ENCODE results near the gene PROB1. TPM values are rescaled to one million over a fixed set of nuclear protein-coding genes. Genes with fewer than 3 reads are reported as not detected.
A peak's percentile ranks its signal among the peaks of the same experiment; 100 is the strongest.

The PROB1 gene
- total and polyA plus RNA-seq, 2 of the 13 experiments (the other 11 are each of a cell fraction or from before 2014, with no cell fraction given), result 0.69 to 1.1 TPM

- TF ChIP-seq, protein P1, sequence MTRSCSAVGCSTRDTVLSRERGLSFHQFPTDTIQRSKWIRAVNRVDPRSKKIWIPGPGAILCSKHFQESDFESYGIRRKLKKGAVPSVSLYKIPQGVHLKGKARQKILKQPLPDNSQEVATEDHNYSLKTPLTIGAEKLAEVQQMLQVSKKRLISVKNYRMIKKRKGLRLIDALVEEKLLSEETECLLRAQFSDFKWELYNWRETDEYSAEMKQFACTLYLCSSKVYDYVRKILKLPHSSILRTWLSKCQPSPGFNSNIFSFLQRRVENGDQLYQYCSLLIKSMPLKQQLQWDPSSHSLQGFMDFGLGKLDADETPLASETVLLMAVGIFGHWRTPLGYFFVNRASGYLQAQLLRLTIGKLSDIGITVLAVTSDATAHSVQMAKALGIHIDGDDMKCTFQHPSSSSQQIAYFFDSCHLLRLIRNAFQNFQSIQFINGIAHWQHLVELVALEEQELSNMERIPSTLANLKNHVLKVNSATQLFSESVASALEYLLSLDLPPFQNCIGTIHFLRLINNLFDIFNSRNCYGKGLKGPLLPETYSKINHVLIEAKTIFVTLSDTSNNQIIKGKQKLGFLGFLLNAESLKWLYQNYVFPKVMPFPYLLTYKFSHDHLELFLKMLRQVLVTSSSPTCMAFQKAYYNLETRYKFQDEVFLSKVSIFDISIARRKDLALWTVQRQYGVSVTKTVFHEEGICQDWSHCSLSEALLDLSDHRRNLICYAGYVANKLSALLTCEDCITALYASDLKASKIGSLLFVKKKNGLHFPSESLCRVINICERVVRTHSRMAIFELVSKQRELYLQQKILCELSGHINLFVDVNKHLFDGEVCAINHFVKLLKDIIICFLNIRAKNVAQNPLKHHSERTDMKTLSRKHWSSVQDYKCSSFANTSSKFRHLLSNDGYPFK (CRISPR knock-in tag; IDR thresholded peaks at IDR 0.05; ENCODE audit: borderline replicate concordance), result peak; percentile 55
- no peak for TF ChIP-seq NFKBIZ (CRISPR knock-in tag; IDR thresholded peaks at IDR 0.05)
- TF ChIP-seq ZNF788 (CRISPR knock-in tag; IDR thresholded peaks at IDR 0.05; ENCODE audit: borderline replicate concordance), result no peak
- TF ChIP-seq, protein P2, sequence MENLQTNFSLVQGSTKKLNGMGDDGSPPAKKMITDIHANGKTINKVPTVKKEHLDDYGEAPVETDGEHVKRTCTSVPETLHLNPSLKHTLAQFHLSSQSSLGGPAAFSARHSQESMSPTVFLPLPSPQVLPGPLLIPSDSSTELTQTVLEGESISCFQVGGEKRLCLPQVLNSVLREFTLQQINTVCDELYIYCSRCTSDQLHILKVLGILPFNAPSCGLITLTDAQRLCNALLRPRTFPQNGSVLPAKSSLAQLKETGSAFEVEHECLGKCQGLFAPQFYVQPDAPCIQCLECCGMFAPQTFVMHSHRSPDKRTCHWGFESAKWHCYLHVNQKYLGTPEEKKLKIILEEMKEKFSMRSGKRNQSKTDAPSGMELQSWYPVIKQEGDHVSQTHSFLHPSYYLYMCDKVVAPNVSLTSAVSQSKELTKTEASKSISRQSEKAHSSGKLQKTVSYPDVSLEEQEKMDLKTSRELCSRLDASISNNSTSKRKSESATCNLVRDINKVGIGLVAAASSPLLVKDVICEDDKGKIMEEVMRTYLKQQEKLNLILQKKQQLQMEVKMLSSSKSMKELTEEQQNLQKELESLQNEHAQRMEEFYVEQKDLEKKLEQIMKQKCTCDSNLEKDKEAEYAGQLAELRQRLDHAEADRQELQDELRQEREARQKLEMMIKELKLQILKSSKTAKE (CRISPR knock-in tag; IDR thresholded peaks at IDR 0.05; ENCODE audit: borderline replicate concordance), result no peak
- no peak for TF ChIP-seq ZC3H4 (CRISPR knock-in tag; IDR thresholded peaks at IDR 0.05; ENCODE audit: borderline replicate concordance)
- TF ChIP-seq NBN (conservative IDR thresholded peaks at IDR 0.05), result no peak
- TF ChIP-seq, protein P3, sequence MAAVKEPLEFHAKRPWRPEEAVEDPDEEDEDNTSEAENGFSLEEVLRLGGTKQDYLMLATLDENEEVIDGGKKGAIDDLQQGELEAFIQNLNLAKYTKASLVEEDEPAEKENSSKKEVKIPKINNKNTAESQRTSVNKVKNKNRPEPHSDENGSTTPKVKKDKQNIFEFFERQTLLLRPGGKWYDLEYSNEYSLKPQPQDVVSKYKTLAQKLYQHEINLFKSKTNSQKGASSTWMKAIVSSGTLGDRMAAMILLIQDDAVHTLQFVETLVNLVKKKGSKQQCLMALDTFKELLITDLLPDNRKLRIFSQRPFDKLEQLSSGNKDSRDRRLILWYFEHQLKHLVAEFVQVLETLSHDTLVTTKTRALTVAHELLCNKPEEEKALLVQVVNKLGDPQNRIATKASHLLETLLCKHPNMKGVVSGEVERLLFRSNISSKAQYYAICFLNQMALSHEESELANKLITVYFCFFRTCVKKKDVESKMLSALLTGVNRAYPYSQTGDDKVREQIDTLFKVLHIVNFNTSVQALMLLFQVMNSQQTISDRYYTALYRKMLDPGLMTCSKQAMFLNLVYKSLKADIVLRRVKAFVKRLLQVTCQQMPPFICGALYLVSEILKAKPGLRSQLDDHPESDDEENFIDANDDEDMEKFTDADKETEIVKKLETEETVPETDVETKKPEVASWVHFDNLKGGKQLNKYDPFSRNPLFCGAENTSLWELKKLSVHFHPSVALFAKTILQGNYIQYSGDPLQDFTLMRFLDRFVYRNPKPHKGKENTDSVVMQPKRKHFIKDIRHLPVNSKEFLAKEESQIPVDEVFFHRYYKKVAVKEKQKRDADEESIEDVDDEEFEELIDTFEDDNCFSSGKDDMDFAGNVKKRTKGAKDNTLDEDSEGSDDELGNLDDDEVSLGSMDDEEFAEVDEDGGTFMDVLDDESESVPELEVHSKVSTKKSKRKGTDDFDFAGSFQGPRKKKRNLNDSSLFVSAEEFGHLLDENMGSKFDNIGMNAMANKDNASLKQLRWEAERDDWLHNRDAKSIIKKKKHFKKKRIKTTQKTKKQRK (IDR thresholded peaks at IDR 0.05; ENCODE audit: low read length), result no peak
- TF ChIP-seq, protein P4, sequence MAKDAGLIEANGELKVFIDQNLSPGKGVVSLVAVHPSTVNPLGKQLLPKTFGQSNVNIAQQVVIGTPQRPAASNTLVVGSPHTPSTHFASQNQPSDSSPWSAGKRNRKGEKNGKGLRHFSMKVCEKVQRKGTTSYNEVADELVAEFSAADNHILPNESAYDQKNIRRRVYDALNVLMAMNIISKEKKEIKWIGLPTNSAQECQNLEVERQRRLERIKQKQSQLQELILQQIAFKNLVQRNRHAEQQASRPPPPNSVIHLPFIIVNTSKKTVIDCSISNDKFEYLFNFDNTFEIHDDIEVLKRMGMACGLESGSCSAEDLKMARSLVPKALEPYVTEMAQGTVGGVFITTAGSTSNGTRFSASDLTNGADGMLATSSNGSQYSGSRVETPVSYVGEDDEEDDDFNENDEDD (CRISPR knock-in tag; IDR thresholded peaks at IDR 0.05; ENCODE audit: borderline replicate concordance), result peak; percentile 58; the same call in 1 of the 2 replicates
- TF ChIP-seq, protein P5, sequence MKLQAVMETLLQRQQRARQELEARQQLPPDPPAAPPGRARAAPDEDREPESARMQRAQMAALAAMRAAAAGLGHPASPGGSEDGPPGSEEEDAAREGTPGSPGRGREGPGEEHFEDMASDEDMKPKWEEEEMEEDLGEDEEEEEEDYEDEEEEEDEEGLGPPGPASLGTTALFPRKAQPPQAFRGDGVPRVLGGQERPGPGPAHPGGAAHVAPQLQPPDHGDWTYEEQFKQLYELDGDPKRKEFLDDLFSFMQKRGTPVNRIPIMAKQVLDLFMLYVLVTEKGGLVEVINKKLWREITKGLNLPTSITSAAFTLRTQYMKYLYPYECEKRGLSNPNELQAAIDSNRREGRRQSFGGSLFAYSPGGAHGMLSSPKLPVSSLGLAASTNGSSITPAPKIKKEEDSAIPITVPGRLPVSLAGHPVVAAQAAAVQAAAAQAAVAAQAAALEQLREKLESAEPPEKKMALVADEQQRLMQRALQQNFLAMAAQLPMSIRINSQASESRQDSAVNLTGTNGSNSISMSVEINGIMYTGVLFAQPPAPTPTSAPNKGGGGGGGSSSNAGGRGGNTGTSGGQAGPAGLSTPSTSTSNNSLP (IDR thresholded peaks at IDR 0.05; ENCODE audit: low read depth, low read length), result no peak
- TF ChIP-seq SP1 (IDR thresholded peaks at IDR 0.05), result no peak
- TF ChIP-seq SP1 (CRISPR knock-in tag; IDR thresholded peaks at IDR 0.05), result peak; percentile 22; the same call in 1 of the 2 replicates
- TF ChIP-seq MED8 (CRISPR knock-in tag; IDR thresholded peaks at IDR 0.05; ENCODE audit: insufficient replicate concordance), result no peak
- TF ChIP-seq ZFP36L1 (CRISPR knock-in tag; IDR thresholded peaks at IDR 0.05), result no peak
- no peak for TF ChIP-seq ZNF75D (CRISPR knock-in tag; IDR thresholded peaks at IDR 0.05; ENCODE audit: borderline replicate concordance)
- peak; percentile 57; the same call in 1 of the 2 replicates for TF ChIP-seq ZNF317 (CRISPR knock-in tag; IDR thresholded peaks at IDR 0.05)
- no peak for TF ChIP-seq TOPORS (CRISPR knock-in tag; IDR thresholded peaks at IDR 0.05)
- no peak; the same call in 1 of the 2 replicates for TF ChIP-seq ZNF232 (CRISPR knock-in tag; IDR thresholded peaks at IDR 0.05; ENCODE audit: borderline replicate concordance)
These were observed 44.4 kb upstream of the PROB1 start, which contains the start of gene DNAJC18 (continued) for GRCh38 chr5:139439013-139439903.
